ENCODE results near the gene HCK.

GRCh38 chr20:32007787-32008616 is 44.0 kb upstream of the HCK start:
- TF ChIP-seq POLR2A (IDR thresholded peaks at IDR 0.05) (no peak), CTCF (IDR thresholded peaks at IDR 0.05 in 4 of 5, conservative IDR thresholded peaks at IDR 0.05 in 1 of 5) (no peak)
